Measurements from ENCODE around the gene SPATA2L.

DNA sequence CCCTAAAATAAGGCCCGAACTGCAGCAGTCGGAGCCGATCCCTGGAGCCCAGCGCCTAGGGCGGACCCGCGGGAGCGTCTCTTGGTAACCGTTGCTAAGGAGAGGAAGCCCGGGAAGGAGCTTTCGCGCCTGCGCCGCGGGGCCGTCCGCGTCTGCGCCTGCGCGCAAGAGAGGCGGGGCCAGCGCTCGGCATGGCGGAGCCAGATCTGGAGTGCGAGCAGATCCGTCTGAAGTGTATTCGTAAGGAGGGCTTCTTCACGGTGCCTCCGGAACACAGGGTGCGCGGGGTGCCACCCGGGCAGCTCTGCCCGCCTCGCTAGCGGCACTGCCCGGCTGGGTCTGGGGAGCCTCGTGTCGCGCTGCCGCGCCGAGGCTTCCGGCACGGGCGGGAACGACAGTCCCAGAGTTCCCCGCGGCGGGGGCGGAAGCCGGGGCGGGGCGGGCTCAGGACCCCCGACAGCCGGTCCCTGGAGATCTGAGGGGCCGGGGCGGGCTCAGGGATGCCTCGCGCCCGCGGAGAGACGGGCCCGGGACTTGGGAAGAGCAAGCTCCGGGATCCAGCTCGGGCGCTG lies 14.9 kb downstream of the SPATA2L start, which contains the start of gene CDK10:
- TF ChIP-seq, protein P1, sequence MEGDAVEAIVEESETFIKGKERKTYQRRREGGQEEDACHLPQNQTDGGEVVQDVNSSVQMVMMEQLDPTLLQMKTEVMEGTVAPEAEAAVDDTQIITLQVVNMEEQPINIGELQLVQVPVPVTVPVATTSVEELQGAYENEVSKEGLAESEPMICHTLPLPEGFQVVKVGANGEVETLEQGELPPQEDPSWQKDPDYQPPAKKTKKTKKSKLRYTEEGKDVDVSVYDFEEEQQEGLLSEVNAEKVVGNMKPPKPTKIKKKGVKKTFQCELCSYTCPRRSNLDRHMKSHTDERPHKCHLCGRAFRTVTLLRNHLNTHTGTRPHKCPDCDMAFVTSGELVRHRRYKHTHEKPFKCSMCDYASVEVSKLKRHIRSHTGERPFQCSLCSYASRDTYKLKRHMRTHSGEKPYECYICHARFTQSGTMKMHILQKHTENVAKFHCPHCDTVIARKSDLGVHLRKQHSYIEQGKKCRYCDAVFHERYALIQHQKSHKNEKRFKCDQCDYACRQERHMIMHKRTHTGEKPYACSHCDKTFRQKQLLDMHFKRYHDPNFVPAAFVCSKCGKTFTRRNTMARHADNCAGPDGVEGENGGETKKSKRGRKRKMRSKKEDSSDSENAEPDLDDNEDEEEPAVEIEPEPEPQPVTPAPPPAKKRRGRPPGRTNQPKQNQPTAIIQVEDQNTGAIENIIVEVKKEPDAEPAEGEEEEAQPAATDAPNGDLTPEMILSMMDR (IDR thresholded peaks at IDR 0.05; ENCODE audit: insufficient read depth, low read length): no peak
- TF ChIP-seq, protein P2, sequence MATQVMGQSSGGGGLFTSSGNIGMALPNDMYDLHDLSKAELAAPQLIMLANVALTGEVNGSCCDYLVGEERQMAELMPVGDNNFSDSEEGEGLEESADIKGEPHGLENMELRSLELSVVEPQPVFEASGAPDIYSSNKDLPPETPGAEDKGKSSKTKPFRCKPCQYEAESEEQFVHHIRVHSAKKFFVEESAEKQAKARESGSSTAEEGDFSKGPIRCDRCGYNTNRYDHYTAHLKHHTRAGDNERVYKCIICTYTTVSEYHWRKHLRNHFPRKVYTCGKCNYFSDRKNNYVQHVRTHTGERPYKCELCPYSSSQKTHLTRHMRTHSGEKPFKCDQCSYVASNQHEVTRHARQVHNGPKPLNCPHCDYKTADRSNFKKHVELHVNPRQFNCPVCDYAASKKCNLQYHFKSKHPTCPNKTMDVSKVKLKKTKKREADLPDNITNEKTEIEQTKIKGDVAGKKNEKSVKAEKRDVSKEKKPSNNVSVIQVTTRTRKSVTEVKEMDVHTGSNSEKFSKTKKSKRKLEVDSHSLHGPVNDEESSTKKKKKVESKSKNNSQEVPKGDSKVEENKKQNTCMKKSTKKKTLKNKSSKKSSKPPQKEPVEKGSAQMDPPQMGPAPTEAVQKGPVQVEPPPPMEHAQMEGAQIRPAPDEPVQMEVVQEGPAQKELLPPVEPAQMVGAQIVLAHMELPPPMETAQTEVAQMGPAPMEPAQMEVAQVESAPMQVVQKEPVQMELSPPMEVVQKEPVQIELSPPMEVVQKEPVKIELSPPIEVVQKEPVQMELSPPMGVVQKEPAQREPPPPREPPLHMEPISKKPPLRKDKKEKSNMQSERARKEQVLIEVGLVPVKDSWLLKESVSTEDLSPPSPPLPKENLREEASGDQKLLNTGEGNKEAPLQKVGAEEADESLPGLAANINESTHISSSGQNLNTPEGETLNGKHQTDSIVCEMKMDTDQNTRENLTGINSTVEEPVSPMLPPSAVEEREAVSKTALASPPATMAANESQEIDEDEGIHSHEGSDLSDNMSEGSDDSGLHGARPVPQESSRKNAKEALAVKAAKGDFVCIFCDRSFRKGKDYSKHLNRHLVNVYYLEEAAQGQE (IDR thresholded peaks at IDR 0.05; ENCODE audit: insufficient replicate concordance, low read depth): no peak
- peak; percentile 42; the same call in 1 of the 2 replicates for TF ChIP-seq POLR2AphosphoS5 (IDR thresholded peaks at IDR 0.05; ENCODE audit: low read depth)

Measured in HL-60 (cell line).